Measurements from ENCODE around the gene GTF2F1.

- no peak for TF ChIP-seq POLR2A (IDR thresholded peaks at IDR 0.05)
- no peak for TF ChIP-seq CTCF (IDR thresholded peaks at IDR 0.05)
- TF ChIP-seq POLR2AphosphoS5 (IDR thresholded peaks at IDR 0.05) = no peak
- no peak for TF ChIP-seq EP300 (IDR thresholded peaks at IDR 0.05)
Observed at GRCh38 chr19:6381030-6381750, 11.8 kb downstream of the GTF2F1 start.
